PFSK-1 (cell line): ENCODE measurements around the gene FBH1.

Experiments used
- POLR2AphosphoS5 ChIP-seq: IDR thresholded peaks from 2 replicates; pipeline ENCODE4 v1.6.1; 2012; ENCODE audit warnings: low read depth, mild to moderate bottlenecking, control low read depth, low read length, moderate library complexity
- REST ChIP-seq, 2 experiments: IDR thresholded peaks; 2 replicates each; pipeline versions ENCODE4 v1.6.1 to v1.8.0; 2011 to 2012; ENCODE audit warnings: low read depth in 2 of 2, low read length in 2 of 2, control low read depth in 1 of 2, inconsistent platforms in 1 of 2, mild to moderate bottlenecking in 1 of 2, moderate library complexity in 1 of 2; ENCODE audit not compliant: insufficient read depth in 1 of 2

- TF ChIP-seq POLR2AphosphoS5, result no peak
- no peak for TF ChIP-seq REST (IDR thresholded peaks at IDR 0.05; ENCODE audit: insufficient read depth in 1 of 2, low read depth in 2 of 2, low read length in 2 of 2)
Measured at GRCh38 chr10:5929442-5929841, 39.4 kb downstream of the FBH1 start.
